ENCODE data around the gene CRY1.

- TF ChIP-seq CTCF (IDR thresholded peaks at IDR 0.05 in 4 of 5, conservative IDR thresholded peaks at IDR 0.05 in 1 of 5): no peak
- TF ChIP-seq POLR2A (IDR thresholded peaks at IDR 0.05): no peak
Measured at GRCh38 chr12:107019546-107019945, 73.8 kb downstream of the CRY1 start.

Data from gastrocnemius medialis (tissue), 4 donors.